H9 (cell line): ENCODE results near the gene HOXD10. TPM values are rescaled to one million over a fixed set of nuclear protein-coding genes. Genes with fewer than 3 reads are reported as not detected.

Experiments used
- DNase-seq: peaks from one replicate; pipeline ENCODE4 v3.0.0-alpha.2; 2017
- H2AFZ ChIP-seq: one replicate; pipeline ENCODE4 v1.6.1; 2013; ENCODE audit warnings: mild to moderate bottlenecking, low read length, control low read depth, moderate library complexity
- H2AK5ac ChIP-seq: 2 replicates; pipeline ENCODE4 v1.6.1; 2013; ENCODE audit warnings: low read length, control low read depth, mixed read lengths; ENCODE audit not compliant: insufficient read length
- H2BK120ac ChIP-seq: one replicate; pipeline ENCODE4 v1.6.1; 2013; ENCODE audit warnings: low read depth, mild to moderate bottlenecking, low read length, control low read depth, inconsistent platforms; ENCODE audit not compliant: poor library complexity, severe bottlenecking
- H2BK12ac ChIP-seq: 2 replicates; pipeline ENCODE4 v1.6.1; 2013; ENCODE audit warnings: low read length, control low read depth, mixed read lengths, low read depth; ENCODE audit not compliant: insufficient read length
- H2BK15ac ChIP-seq: 2 replicates; pipeline ENCODE4 v1.6.1; 2013; ENCODE audit warnings: low read depth, low read length, control low read depth
- H2BK20ac ChIP-seq: one replicate; pipeline ENCODE4 v1.6.1; 2013; ENCODE audit warnings: low read depth, mild to moderate bottlenecking, low read length, control low read depth, inconsistent platforms; ENCODE audit not compliant: poor library complexity, severe bottlenecking
- H2BK5ac ChIP-seq: 2 replicates; pipeline ENCODE4 v1.6.1; 2013; ENCODE audit warnings: low read length, control low read depth, mixed read lengths; ENCODE audit not compliant: insufficient read length
- H3K14ac ChIP-seq: 2 replicates; pipeline ENCODE4 v1.6.1; 2013; ENCODE audit warnings: low read length, control low read depth; ENCODE audit not compliant: insufficient read depth
- H3K18ac ChIP-seq: 2 replicates; pipeline ENCODE4 v1.6.1; 2013; ENCODE audit warnings: low read depth, mild to moderate bottlenecking, mixed read lengths, low read length, control low read depth; ENCODE audit not compliant: insufficient read length
- H3K23ac ChIP-seq: 2 replicates; pipeline ENCODE4 v1.6.1; 2013; ENCODE audit warnings: low read length, control low read depth, mixed read lengths, low read depth; ENCODE audit not compliant: insufficient read length
- H3K23me2 ChIP-seq: 2 replicates; pipeline ENCODE4 v1.6.1; 2013; ENCODE audit warnings: low read depth, mild to moderate bottlenecking, mixed read lengths, low read length, control low read depth; ENCODE audit not compliant: insufficient read length, poor library complexity, severe bottlenecking
- H3K27ac ChIP-seq: 2 replicates; pipeline ENCODE4 v1.5.1; 2013; ENCODE audit warnings: low read length, control low read depth, mixed read lengths, low read depth; ENCODE audit not compliant: insufficient read length
- H3K27me3 ChIP-seq: 2 replicates; pipeline ENCODE4 v1.6.1; 2013; ENCODE audit warnings: low read length, control low read depth, inconsistent platforms; ENCODE audit not compliant: insufficient read depth
- H3K4ac ChIP-seq: 2 replicates; pipeline ENCODE4 v1.6.1; 2013; ENCODE audit warnings: low read depth, mild to moderate bottlenecking, control low read depth, inconsistent platforms, low read length, moderate library complexity
- H3K4me1 ChIP-seq: 2 replicates; pipeline ENCODE4 v1.6.1; 2013; ENCODE audit warnings: low read length, control low read depth, inconsistent platforms; ENCODE audit not compliant: insufficient read depth
- H3K4me2 ChIP-seq: 2 replicates; pipeline ENCODE4 v1.6.1; 2013; ENCODE audit warnings: low read length, control low read depth, mixed read lengths; ENCODE audit not compliant: insufficient read length, insufficient read depth
- H3K56ac ChIP-seq: 2 replicates; pipeline ENCODE4 v1.6.1; 2013; ENCODE audit warnings: low read depth, mild to moderate bottlenecking, mixed read lengths, low read length, control low read depth; ENCODE audit not compliant: insufficient read length
- H3K79me1 ChIP-seq: 2 replicates; pipeline ENCODE4 v1.6.1; 2013; ENCODE audit warnings: low read depth, mild to moderate bottlenecking, moderate library complexity, low read length, control low read depth, inconsistent platforms; ENCODE audit not compliant: insufficient read depth, poor library complexity, severe bottlenecking
- H3K79me2 ChIP-seq: 2 replicates; pipeline ENCODE4 v1.6.1; 2013; ENCODE audit warnings: low read length, control low read depth, inconsistent platforms; ENCODE audit not compliant: insufficient read depth
- H3K9ac ChIP-seq: 2 replicates; pipeline ENCODE4 v1.6.1; 2013; ENCODE audit warnings: low read length, control low read depth, mixed read lengths; ENCODE audit not compliant: insufficient read length; ENCODE audit errors: extremely low read depth
- H3K9me3 ChIP-seq: one replicate; pipeline ENCODE4 v1.6.1; 2013; ENCODE audit warnings: low read depth, low read length, inconsistent platforms; ENCODE audit not compliant: control insufficient read depth
- H3T11ph ChIP-seq: one replicate; pipeline ENCODE4 v1.6.1; 2013; ENCODE audit warnings: mild to moderate bottlenecking, low read length, control low read depth, inconsistent platforms
- H4K20me1 ChIP-seq: one replicate; pipeline ENCODE4 v1.6.1; 2013; ENCODE audit not compliant: control insufficient read depth, insufficient read length, insufficient read depth
- H4K5ac ChIP-seq: 2 replicates; pipeline ENCODE4 v1.6.1; 2013; ENCODE audit warnings: low read depth, mild to moderate bottlenecking, mixed read lengths, low read length, control low read depth; ENCODE audit not compliant: insufficient read length
- H4K8ac ChIP-seq: replicated peaks from 2 replicates; pipeline ENCODE4 v1.6.1; 2013; ENCODE audit warnings: low read length, control low read depth, mixed read lengths, low read depth; ENCODE audit not compliant: insufficient read length
- H4K91ac ChIP-seq: 2 replicates; pipeline ENCODE4 v1.6.1; 2013; ENCODE audit warnings: low read depth, mild to moderate bottlenecking, moderate library complexity, mixed read lengths, low read length, control low read depth; ENCODE audit not compliant: insufficient read length
- H3K27ac Mint-ChIP-seq, 3 experiments: 2 replicates in 2 of 3; 3 replicates in 1 of 3; pipeline ENCODE4 v1.8.0; 2020 to 2021; ENCODE audit warnings: mixed read lengths in 3 of 3, mild to moderate bottlenecking in 1 of 3, moderate library complexity in 1 of 3
- H3K27me3 Mint-ChIP-seq: 2 replicates; pipeline ENCODE4 v1.8.0; 2021; ENCODE audit warnings: low read depth, mild to moderate bottlenecking, moderate library complexity, mixed read lengths
- H3K36me3 Mint-ChIP-seq, 3 experiments: 2 replicates in 2 of 3; 3 replicates in 1 of 3; pipeline ENCODE4 v1.8.0; 2020 to 2021; ENCODE audit warnings: low read depth in 3 of 3, mixed read lengths in 3 of 3; ENCODE audit not compliant: insufficient read depth in 1 of 3
- H3K4me1 Mint-ChIP-seq, 2 experiments: 2 replicates each; pipeline ENCODE4 v1.8.0; 2020; ENCODE audit warnings: mixed read lengths in 2 of 2
- H3K4me3 Mint-ChIP-seq, 2 experiments: 2 replicates in 1 of 2; 3 replicates in 1 of 2; pipeline ENCODE4 v1.8.0; 2020 to 2021; ENCODE audit warnings: mild to moderate bottlenecking in 2 of 2, mixed read lengths in 2 of 2, moderate library complexity in 1 of 2
- H3K9me3 Mint-ChIP-seq, 2 experiments: 2 replicates in 1 of 2; 3 replicates in 1 of 2; pipeline ENCODE4 v1.8.0; 2020; ENCODE audit warnings: mild to moderate bottlenecking in 2 of 2, mixed read lengths in 2 of 2, moderate library complexity in 1 of 2
- CTCF ChIP-seq: fragments of 200-600 bp; sonication (generic); conservative IDR thresholded peaks from 3 replicates; pipeline ENCODE4 v1.8.0; 2021; ENCODE audit warnings: antibody characterized with exemption, mild to moderate bottlenecking
- WGBS: extraction: QIAGEN DNeasy Blood & Tissue Kit; methylation state at CpG from one replicate; pipeline ENCODE4 v1.1.7; 2013; ENCODE audit warnings: missing lambda C conversion rate, low lambda C conversion rate, mixed read lengths; ENCODE audit not compliant: insufficient read length; ENCODE audit errors: extremely low coverage; 5-methylcytosine and 5-hydroxymethylcytosine counted together
- total RNA-seq: library from RNA; stranded (reverse); gene quantifications from 2 replicates; pipeline ENCODE4 v1.2.1, GENCODE V29; 2021

HOXD10 gene
- total RNA-seq, 1 experiment from 2014 or later, result not detected

- Histone ChIP-seq H2BK20ac (no peak overlapping the region), H4K5ac (no peak overlapping the region), H3K14ac (no peak overlapping the region), H3K4me2 (peak overlapping the region; percentile 0), H3K23me2 (no peaks in the 10 kb centered on the region), H4K20me1 (no peaks in the 10 kb centered on the region), H4K8ac (no peak overlapping the region), H3K56ac (no peak overlapping the region), H3K4ac (no peak overlapping the region), H3T11ph (no peak overlapping the region), H3K18ac (no peak overlapping the region), H3K9ac (no peak overlapping the region), H2AK5ac (no peak overlapping the region), H3K27ac (no peak overlapping the region), H3K23ac (no peak overlapping the region), H2BK5ac (no peak overlapping the region), H2BK15ac (no peak overlapping the region), H2BK120ac (no peak overlapping the region), H3K79me2 (no peaks in the 10 kb centered on the region), H4K91ac (no peak overlapping the region), H3K79me1 (no peaks in the 10 kb centered on the region), H3K4me1 (no peaks in the 10 kb centered on the region), H2BK12ac (no peak overlapping the region), H3K27me3 (peaks cover 89% of the 10 kb centered on the region), H2AFZ (no peak overlapping the region), H3K9me3 (no peaks in the 10 kb centered on the region)
- H3K4me1 Mint-ChIP-seq, result peaks cover 12 to 14% of the 10 kb centered on the region in 2 experiments
- H3K9me3 Mint-ChIP-seq, result peaks cover 4 to 15% of the 10 kb centered on the region in 2 experiments
- TF ChIP-seq CTCF, result no peak
- peak; percentile 35 for DNase-seq
- H3K27ac Mint-ChIP-seq, result no peak overlapping the region
- H3K36me3 Mint-ChIP-seq, result no peaks in the 10 kb centered on the region; a peak in 2 of 7 replicates
- WGBS, result no CpG with 5 or more reads among the region's 43 CpGs
- H3K27me3 Mint-ChIP-seq, result peaks cover 98% of the 10 kb centered on the region
- H3K4me3 Mint-ChIP-seq, result peak overlapping the region; percentile 45 to 60; a peak in 3 of 5 replicates
These were observed 13.2 kb downstream of the HOXD10 start for GRCh38 chr2:176129813-176130146.
